GM23338 (cell line): ENCODE results near the gene ACTR5. TPM values are rescaled to one million over a fixed set of nuclear protein-coding genes. Genes with fewer than 3 reads are reported as not detected.

Source experiments
- ATAC-seq: fragments of 200-7000 bp; cut with Tn5 transposase; 3 replicates; pipeline ENCODE4 v1.9.1; 2020
- DNase-seq: peaks from one replicate; pipeline ENCODE4 v3.0.0-alpha.2; 2015; ENCODE audit warnings: low spot score
- H2AFZ ChIP-seq: fragments of 200-600 bp; sonication (generic); 2 replicates; pipeline ENCODE4 v1.8.0; 2016; ENCODE audit warnings: antibody characterized with exemption, mild to moderate bottlenecking, moderate library complexity
- H3F3A ChIP-seq: fragments of 200-600 bp; sonication (generic); replicated peaks from 2 replicates; pipeline ENCODE4 v1.8.0; 2017; ENCODE audit warnings: antibody characterized with exemption, mixed run types, low read depth
- H3K27ac ChIP-seq: fragments of 200-600 bp; sonication (generic); 2 replicates; pipeline ENCODE4 v1.6.1; 2016; ENCODE audit warnings: low read depth
- H3K27me3 ChIP-seq: fragments of 200-600 bp; sonication (generic); 2 replicates; pipeline ENCODE4 v1.8.0; 2016; ENCODE audit warnings: mild to moderate bottlenecking, mixed run types, moderate library complexity; ENCODE audit not compliant: insufficient read depth
- H3K36me3 ChIP-seq: fragments of 200-600 bp; sonication (generic); 2 replicates; pipeline ENCODE4 v1.8.0; 2016; ENCODE audit warnings: mild to moderate bottlenecking; ENCODE audit not compliant: insufficient read depth
- H3K4me1 ChIP-seq: fragments of 200-600 bp; sonication (generic); 2 replicates; pipeline ENCODE4 v1.8.0; 2016; ENCODE audit warnings: mild to moderate bottlenecking, moderate library complexity; ENCODE audit not compliant: insufficient read depth
- H3K4me2 ChIP-seq: fragments of 200-600 bp; sonication (generic); 2 replicates; pipeline ENCODE4 v1.7.1; 2017; ENCODE audit warnings: mixed run types
- H3K4me3 ChIP-seq: fragments of 200-600 bp; sonication (generic); 2 replicates; pipeline ENCODE4 v1.6.1; 2016; ENCODE audit warnings: mixed run types
- H3K79me2 ChIP-seq: fragments of 200-600 bp; sonication (generic); replicated peaks from 2 replicates; pipeline ENCODE4 v1.8.0; 2017; ENCODE audit warnings: mild to moderate bottlenecking; ENCODE audit not compliant: insufficient read depth
- H3K9me2 ChIP-seq: fragments of 200-600 bp; sonication (generic); 2 replicates; pipeline ENCODE4 v1.8.0; 2017; ENCODE audit not compliant: insufficient read depth
- H4K20me1 ChIP-seq: fragments of 200-600 bp; sonication (generic); replicated peaks from 2 replicates; pipeline ENCODE4 v1.8.0; 2017; ENCODE audit warnings: mild to moderate bottlenecking; ENCODE audit not compliant: insufficient read depth
- H3K27ac Mint-ChIP-seq: 2 replicates; pipeline ENCODE4 v1.8.0; 2020; ENCODE audit warnings: inconsistent platforms, mild to moderate bottlenecking, moderate library complexity, mixed read lengths
- H3K27me3 Mint-ChIP-seq: 3 replicates; pipeline ENCODE4 v1.8.0; 2022; ENCODE audit warnings: low read depth, mild to moderate bottlenecking, moderate library complexity, mixed read lengths, inconsistent platforms; ENCODE audit not compliant: insufficient read depth, poor library complexity
- H3K36me3 Mint-ChIP-seq: 3 replicates; pipeline ENCODE4 v1.8.0; 2021; ENCODE audit warnings: low read depth, mild to moderate bottlenecking, inconsistent platforms, moderate library complexity, mixed read lengths
- H3K4me1 Mint-ChIP-seq: 3 replicates; pipeline ENCODE4 v1.8.0; 2020; ENCODE audit warnings: mild to moderate bottlenecking, inconsistent platforms, mixed read lengths
- H3K4me3 Mint-ChIP-seq: 3 replicates; pipeline ENCODE4 v1.8.0; 2021; ENCODE audit warnings: moderate library complexity, mild to moderate bottlenecking, inconsistent platforms, mixed read lengths
- H3K9me3 Mint-ChIP-seq: 3 replicates; pipeline ENCODE4 v1.8.0; 2020; ENCODE audit warnings: moderate library complexity, mild to moderate bottlenecking, inconsistent platforms, mixed read lengths
- CREB1 ChIP-seq: fragments of 250-450 bp; sonication (Bioruptor Pico); IDR thresholded peaks from 2 replicates; pipeline ENCODE4 v1.5.0; 2020; ENCODE audit warnings: low read depth, mild to moderate bottlenecking, moderate library complexity
- EZH2 ChIP-seq: fragments of 200-600 bp; sonication (generic); IDR thresholded peaks from one replicate; pipeline ENCODE4 v1.8.0; 2017; ENCODE audit warnings: antibody characterized with exemption, mild to moderate bottlenecking, low read depth; ENCODE audit not compliant: unreplicated experiment
- EZH2phosphoT487 ChIP-seq: fragments of 200-600 bp; sonication (generic); IDR thresholded peaks from one replicate; pipeline ENCODE4 v1.8.1; 2018; ENCODE audit warnings: antibody characterized with exemption; ENCODE audit not compliant: unreplicated experiment
- JUNB ChIP-seq: IDR thresholded peaks from one replicate; pipeline ENCODE4 v1.6.1; 2016; ENCODE audit warnings: antibody characterized with exemption; ENCODE audit not compliant: unreplicated experiment
- NANOG ChIP-seq: IDR thresholded peaks from 2 replicates; pipeline ENCODE4 v1.6.1; 2016; ENCODE audit warnings: antibody characterized with exemption, borderline replicate concordance
- POLR2AphosphoS5 ChIP-seq: IDR thresholded peaks from 2 replicates; pipeline ENCODE4 v1.6.1; 2016; ENCODE audit warnings: antibody characterized with exemption, low read depth
- STAT1 ChIP-seq: IDR thresholded peaks from one replicate; pipeline ENCODE4 v1.6.1; 2016; ENCODE audit warnings: antibody characterized with exemption; ENCODE audit not compliant: unreplicated experiment
- ZNF114 ChIP-seq: fragments of 250-450 bp; sonication (Bioruptor Pico); IDR thresholded peaks from 2 replicates; pipeline ENCODE4 v1.5.0; 2020; ENCODE audit warnings: mild to moderate bottlenecking, moderate library complexity
- ZNF331 ChIP-seq: fragments of 250-450 bp; sonication (Bioruptor Pico); IDR thresholded peaks from 2 replicates; pipeline ENCODE4 v1.5.0; 2020; ENCODE audit warnings: low read depth, mild to moderate bottlenecking, moderate library complexity
- polyA plus RNA-seq: library from polyadenylated mRNA; unstranded; fragments of >200 nt; fragmentation: Nextera tagmentation; extraction: Ambion mirVana; gene quantifications from 2 replicates; pipeline ENCODE4 v1.2.1, GENCODE V29; 2016
- total RNA-seq: library from RNA; depleted of rRNA; stranded (reverse); fragments of >200 nt; shearing (Covaris generic); gene quantifications from 2 replicates; pipeline ENCODE4 v1.2.3, GENCODE V29; 2014
- TF ChIP-seq, protein P1 (sequence below): IDR thresholded peaks from 2 replicates; pipeline ENCODE4 v1.6.1; 2016; ENCODE audit warnings: antibody characterized with exemption
- TF ChIP-seq, protein P2 (sequence below), 2 experiments: fragments of 200-600 bp in 1 of 2; sonication (generic) in 1 of 2; conservative IDR thresholded peaks; 2 replicates each; pipeline versions ENCODE4 v1.5.1 to v1.6.1; 2016 to 2017; ENCODE audit warnings: antibody characterized with exemption in 2 of 2, low read depth in 2 of 2, mild to moderate bottlenecking in 2 of 2, moderate library complexity in 1 of 2
- TF ChIP-seq, protein P3 (sequence below): fragments of 250-450 bp; sonication (Bioruptor Pico); IDR thresholded peaks from 2 replicates; pipeline ENCODE4 v1.5.0; 2020; ENCODE audit warnings: mild to moderate bottlenecking, moderate library complexity
- TF ChIP-seq, protein P4 (sequence below): IDR thresholded peaks from one replicate; pipeline ENCODE4 v1.6.1; 2018; ENCODE audit warnings: antibody characterized with exemption; ENCODE audit not compliant: unreplicated experiment

ACTR5 gene
- total and polyA plus RNA-seq, 2 experiments from 2014 or later, result 8.4 to 21.8 TPM

DNA sequence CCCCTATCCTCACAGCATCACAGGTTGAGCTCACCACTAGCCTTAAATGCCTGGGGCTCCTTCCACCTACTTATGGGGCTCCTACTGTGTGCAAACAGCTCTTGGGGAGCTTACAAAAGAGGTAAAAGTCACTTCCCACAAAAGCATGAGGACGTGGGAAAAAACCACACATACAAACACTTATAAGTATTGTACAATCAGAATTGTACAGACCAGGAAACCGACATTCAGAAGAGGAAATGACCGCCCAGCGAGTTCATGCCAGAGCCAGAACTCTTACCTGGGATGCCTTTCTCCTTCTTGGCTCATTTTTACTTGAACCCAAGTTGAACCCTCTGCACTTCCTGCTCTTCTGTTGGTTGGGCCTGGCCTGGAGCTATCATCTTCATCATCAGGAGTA, 50.9 kb downstream of the ACTR5 start:
- TF ChIP-seq, protein P1, sequence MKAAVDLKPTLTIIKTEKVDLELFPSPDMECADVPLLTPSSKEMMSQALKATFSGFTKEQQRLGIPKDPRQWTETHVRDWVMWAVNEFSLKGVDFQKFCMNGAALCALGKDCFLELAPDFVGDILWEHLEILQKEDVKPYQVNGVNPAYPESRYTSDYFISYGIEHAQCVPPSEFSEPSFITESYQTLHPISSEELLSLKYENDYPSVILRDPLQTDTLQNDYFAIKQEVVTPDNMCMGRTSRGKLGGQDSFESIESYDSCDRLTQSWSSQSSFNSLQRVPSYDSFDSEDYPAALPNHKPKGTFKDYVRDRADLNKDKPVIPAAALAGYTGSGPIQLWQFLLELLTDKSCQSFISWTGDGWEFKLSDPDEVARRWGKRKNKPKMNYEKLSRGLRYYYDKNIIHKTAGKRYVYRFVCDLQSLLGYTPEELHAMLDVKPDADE, result no peak
- TF ChIP-seq, protein P2, sequence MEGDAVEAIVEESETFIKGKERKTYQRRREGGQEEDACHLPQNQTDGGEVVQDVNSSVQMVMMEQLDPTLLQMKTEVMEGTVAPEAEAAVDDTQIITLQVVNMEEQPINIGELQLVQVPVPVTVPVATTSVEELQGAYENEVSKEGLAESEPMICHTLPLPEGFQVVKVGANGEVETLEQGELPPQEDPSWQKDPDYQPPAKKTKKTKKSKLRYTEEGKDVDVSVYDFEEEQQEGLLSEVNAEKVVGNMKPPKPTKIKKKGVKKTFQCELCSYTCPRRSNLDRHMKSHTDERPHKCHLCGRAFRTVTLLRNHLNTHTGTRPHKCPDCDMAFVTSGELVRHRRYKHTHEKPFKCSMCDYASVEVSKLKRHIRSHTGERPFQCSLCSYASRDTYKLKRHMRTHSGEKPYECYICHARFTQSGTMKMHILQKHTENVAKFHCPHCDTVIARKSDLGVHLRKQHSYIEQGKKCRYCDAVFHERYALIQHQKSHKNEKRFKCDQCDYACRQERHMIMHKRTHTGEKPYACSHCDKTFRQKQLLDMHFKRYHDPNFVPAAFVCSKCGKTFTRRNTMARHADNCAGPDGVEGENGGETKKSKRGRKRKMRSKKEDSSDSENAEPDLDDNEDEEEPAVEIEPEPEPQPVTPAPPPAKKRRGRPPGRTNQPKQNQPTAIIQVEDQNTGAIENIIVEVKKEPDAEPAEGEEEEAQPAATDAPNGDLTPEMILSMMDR (conservative IDR thresholded peaks at IDR 0.05; ENCODE audit: low read depth in 2 of 2), result no peak
- TF ChIP-seq EZH2phosphoT487 (no peak), NANOG (no peak), EZH2 (no peak), ZNF331 (CRISPR knock-in tag) (no peak), STAT1 (no peak), ZNF114 (CRISPR knock-in tag) (no peak), CREB1 (no peak), POLR2AphosphoS5 (no peak), JUNB (no peak)
- TF ChIP-seq, protein P3, sequence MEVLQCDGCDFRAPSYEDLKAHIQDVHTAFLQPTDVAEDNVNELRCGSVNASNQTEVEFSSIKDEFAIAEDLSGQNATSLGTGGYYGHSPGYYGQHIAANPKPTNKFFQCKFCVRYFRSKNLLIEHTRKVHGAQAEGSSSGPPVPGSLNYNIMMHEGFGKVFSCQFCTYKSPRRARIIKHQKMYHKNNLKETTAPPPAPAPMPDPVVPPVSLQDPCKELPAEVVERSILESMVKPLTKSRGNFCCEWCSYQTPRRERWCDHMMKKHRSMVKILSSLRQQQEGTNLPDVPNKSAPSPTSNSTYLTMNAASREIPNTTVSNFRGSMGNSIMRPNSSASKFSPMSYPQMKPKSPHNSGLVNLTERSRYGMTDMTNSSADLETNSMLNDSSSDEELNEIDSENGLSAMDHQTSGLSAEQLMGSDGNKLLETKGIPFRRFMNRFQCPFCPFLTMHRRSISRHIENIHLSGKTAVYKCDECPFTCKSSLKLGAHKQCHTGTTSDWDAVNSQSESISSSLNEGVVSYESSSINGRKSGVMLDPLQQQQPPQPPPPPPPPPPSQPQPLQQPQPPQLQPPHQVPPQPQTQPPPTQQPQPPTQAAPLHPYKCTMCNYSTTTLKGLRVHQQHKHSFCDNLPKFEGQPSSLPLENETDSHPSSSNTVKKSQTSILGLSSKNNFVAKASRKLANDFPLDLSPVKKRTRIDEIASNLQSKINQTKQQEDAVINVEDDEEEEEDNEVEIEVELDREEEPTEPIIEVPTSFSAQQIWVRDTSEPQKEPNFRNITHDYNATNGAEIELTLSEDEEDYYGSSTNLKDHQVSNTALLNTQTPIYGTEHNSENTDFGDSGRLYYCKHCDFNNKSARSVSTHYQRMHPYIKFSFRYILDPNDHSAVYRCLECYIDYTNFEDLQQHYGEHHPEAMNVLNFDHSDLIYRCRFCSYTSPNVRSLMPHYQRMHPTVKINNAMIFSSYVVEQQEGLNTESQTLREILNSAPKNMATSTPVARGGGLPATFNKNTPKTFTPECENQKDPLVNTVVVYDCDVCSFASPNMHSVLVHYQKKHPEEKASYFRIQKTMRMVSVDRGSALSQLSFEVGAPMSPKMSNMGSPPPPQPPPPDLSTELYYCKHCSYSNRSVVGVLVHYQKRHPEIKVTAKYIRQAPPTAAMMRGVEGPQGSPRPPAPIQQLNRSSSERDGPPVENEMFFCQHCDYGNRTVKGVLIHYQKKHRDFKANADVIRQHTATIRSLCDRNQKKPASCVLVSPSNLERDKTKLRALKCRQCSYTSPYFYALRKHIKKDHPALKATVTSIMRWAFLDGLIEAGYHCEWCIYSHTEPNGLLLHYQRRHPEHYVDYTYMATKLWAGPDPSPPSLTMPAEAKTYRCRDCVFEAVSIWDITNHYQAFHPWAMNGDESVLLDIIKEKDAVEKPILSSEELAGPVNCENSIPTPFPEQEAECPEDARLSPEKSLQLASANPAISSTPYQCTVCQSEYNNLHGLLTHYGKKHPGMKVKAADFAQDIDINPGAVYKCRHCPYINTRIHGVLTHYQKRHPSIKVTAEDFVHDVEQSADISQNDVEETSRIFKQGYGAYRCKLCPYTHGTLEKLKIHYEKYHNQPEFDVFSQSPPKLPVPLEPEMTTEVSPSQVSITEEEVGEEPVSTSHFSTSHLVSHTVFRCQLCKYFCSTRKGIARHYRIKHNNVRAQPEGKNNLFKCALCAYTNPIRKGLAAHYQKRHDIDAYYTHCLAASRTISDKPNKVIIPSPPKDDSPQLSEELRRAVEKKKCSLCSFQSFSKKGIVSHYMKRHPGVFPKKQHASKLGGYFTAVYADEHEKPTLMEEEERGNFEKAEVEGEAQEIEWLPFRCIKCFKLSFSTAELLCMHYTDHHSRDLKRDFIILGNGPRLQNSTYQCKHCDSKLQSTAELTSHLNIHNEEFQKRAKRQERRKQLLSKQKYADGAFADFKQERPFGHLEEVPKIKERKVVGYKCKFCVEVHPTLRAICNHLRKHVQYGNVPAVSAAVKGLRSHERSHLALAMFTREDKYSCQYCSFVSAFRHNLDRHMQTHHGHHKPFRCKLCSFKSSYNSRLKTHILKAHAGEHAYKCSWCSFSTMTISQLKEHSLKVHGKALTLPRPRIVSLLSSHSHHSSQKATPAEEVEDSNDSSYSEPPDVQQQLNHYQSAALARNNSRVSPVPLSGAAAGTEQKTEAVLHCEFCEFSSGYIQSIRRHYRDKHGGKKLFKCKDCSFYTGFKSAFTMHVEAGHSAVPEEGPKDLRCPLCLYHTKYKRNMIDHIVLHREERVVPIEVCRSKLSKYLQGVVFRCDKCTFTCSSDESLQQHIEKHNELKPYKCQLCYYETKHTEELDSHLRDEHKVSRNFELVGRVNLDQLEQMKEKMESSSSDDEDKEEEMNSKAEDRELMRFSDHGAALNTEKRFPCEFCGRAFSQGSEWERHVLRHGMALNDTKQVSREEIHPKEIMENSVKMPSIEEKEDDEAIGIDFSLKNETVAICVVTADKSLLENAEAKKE (CRISPR knock-in tag), result no peak
- TF ChIP-seq, protein P4, sequence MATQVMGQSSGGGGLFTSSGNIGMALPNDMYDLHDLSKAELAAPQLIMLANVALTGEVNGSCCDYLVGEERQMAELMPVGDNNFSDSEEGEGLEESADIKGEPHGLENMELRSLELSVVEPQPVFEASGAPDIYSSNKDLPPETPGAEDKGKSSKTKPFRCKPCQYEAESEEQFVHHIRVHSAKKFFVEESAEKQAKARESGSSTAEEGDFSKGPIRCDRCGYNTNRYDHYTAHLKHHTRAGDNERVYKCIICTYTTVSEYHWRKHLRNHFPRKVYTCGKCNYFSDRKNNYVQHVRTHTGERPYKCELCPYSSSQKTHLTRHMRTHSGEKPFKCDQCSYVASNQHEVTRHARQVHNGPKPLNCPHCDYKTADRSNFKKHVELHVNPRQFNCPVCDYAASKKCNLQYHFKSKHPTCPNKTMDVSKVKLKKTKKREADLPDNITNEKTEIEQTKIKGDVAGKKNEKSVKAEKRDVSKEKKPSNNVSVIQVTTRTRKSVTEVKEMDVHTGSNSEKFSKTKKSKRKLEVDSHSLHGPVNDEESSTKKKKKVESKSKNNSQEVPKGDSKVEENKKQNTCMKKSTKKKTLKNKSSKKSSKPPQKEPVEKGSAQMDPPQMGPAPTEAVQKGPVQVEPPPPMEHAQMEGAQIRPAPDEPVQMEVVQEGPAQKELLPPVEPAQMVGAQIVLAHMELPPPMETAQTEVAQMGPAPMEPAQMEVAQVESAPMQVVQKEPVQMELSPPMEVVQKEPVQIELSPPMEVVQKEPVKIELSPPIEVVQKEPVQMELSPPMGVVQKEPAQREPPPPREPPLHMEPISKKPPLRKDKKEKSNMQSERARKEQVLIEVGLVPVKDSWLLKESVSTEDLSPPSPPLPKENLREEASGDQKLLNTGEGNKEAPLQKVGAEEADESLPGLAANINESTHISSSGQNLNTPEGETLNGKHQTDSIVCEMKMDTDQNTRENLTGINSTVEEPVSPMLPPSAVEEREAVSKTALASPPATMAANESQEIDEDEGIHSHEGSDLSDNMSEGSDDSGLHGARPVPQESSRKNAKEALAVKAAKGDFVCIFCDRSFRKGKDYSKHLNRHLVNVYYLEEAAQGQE, result no peak
- no peak overlapping the region for H3K27ac Mint-ChIP-seq
- H3K4me1 ChIP-seq, result peaks cover 7% of the 10 kb centered on the region
- no peak overlapping the region for H3K4me3 ChIP-seq
- no peak overlapping the region for H3K4me2 ChIP-seq
- no peaks in the 10 kb centered on the region for H3K9me2 ChIP-seq
- no peaks in the 10 kb centered on the region for H3K36me3 Mint-ChIP-seq
- no peaks in the 10 kb centered on the region for H3K79me2 ChIP-seq
- no peaks in the 10 kb centered on the region for H3F3A ChIP-seq
- no peaks in the 10 kb centered on the region for H3K36me3 ChIP-seq
- H3K4me3 Mint-ChIP-seq, result no peak overlapping the region
- H3K27me3 Mint-ChIP-seq, result peaks cover 6% of the 10 kb centered on the region
- no peak overlapping the region for H2AFZ ChIP-seq
- no peaks in the 10 kb centered on the region for H4K20me1 ChIP-seq
- no peak for ATAC-seq
- peaks cover 8% of the 10 kb centered on the region for H3K9me3 Mint-ChIP-seq
- DNase-seq, result no peak
- no peaks in the 10 kb centered on the region for H3K27me3 ChIP-seq
- no peak overlapping the region for H3K27ac ChIP-seq
- H3K4me1 Mint-ChIP-seq, result peaks cover 7% of the 10 kb centered on the region; the same call in 2 of the 3 replicates
